ENCODE data around the gene SPAG16.

The SPAG16 gene

GRCh38 chr2:213415093-213415492 lies 130.8 kb downstream of the SPAG16 start:
- Histone ChIP-seq H3K36me3 (no peaks in the 10 kb centered on the region), H3K27me3 (ENCODE audit: insufficient read depth, low read depth, severe bottlenecking) (no peaks in the 10 kb centered on the region), H3K9me3 (ENCODE audit: severe bottlenecking) (no peaks in the 10 kb centered on the region), H3K4me3 (ENCODE audit: low read depth, low read length) (no peak overlapping the region), H3K27ac (no peak overlapping the region)
- DNase-seq, result no peak
- TF ChIP-seq CTCF (IDR thresholded peaks at IDR 0.05; ENCODE audit: low read depth, low read length), result no peak

- H3K36me3 ChIP-seq, result no peaks in the 10 kb centered on the region
- no peak overlapping the region for H3K27ac ChIP-seq
- H3K9me3 ChIP-seq (ENCODE audit: severe bottlenecking), result no peaks in the 10 kb centered on the region
- no peaks in the 10 kb centered on the region for H3K27me3 ChIP-seq (ENCODE audit: insufficient read depth, low read depth, severe bottlenecking)
- DNase-seq, result no peak
- H3K4me3 ChIP-seq (ENCODE audit: low read depth, low read length), result no peak overlapping the region
- TF ChIP-seq CTCF (IDR thresholded peaks at IDR 0.05; ENCODE audit: low read depth, low read length), result no peak
Observed at GRCh38 chr2:213416832-213417231, 132.6 kb downstream of the SPAG16 start.

DNA sequence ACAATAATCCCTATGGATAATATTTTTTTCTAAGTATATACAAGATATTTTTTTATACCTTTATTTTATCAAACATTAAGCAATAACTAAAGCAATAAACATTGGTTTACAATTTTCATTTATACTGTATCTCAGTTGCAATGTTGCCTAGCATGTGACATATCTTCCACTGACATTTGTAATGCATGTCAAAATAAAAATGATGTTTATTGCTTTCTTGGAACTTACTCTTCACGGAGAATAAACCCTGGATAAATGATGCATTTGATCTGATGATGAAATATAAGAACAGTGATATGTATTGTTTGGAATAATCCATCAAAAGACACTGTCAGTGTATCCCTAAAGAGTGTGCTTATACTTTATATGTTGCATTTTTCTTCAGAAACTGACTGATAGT lies 135.7 kb downstream of the SPAG16 start:
- no peak overlapping the region for H3K4me3 ChIP-seq (ENCODE audit: low read depth, low read length)
- no peak for TF ChIP-seq CTCF (IDR thresholded peaks at IDR 0.05; ENCODE audit: low read depth, low read length)

GRCh38 chr2:213420828-213421385 lies 136.6 kb downstream of the SPAG16 start:
- no peak for DNase-seq
- Histone ChIP-seq H3K27me3 (ENCODE audit: insufficient read depth, low read depth, severe bottlenecking) (no peaks in the 10 kb centered on the region), H3K36me3 (no peaks in the 10 kb centered on the region), H3K4me3 (ENCODE audit: low read depth, low read length) (no peak overlapping the region), H3K27ac (no peak overlapping the region), H3K9me3 (ENCODE audit: severe bottlenecking) (no peaks in the 10 kb centered on the region)
- TF ChIP-seq CTCF (IDR thresholded peaks at IDR 0.05; ENCODE audit: low read depth, low read length), result no peak

More for the DNA sequence above, 135.7 kb downstream of the SPAG16 start:
- Histone ChIP-seq H3K36me3 (no peaks in the 10 kb centered on the region), H3K9me3 (ENCODE audit: severe bottlenecking) (no peaks in the 10 kb centered on the region), H3K27ac (no peak overlapping the region), H3K27me3 (ENCODE audit: insufficient read depth, low read depth, severe bottlenecking) (no peaks in the 10 kb centered on the region)
- DNase-seq, result no peak

GRCh38 chr2:213422211-213422610 lies 137.9 kb downstream of the SPAG16 start:
- TF ChIP-seq CTCF (IDR thresholded peaks at IDR 0.05; ENCODE audit: low read depth, low read length), result no peak
- Histone ChIP-seq H3K36me3 (no peaks in the 10 kb centered on the region), H3K27me3 (ENCODE audit: insufficient read depth, low read depth, severe bottlenecking) (no peaks in the 10 kb centered on the region), H3K27ac (no peak overlapping the region), H3K4me3 (ENCODE audit: low read depth, low read length) (no peak overlapping the region), H3K9me3 (ENCODE audit: severe bottlenecking) (no peaks in the 10 kb centered on the region)
- DNase-seq, result no peak

DNA sequence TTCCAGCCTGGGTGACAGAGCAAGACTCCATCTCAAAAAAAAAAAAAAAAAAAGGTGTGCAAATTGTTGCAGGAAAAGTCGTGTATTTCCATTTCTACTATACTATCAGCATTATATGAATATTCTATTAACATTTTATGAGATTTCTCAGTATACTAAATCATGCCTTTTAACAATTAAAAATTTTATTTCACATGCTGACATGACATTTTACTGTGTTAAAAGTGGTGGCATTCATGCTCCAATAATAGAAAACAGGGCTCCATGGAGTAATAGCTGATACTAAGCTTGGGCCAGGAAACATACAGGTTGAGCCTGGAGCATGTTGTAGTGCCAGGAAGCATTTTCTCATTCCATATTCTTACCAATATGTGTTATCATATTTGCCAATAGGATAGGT lies 141.4 kb downstream of the SPAG16 start:
- DNase-seq, result no peak
- Histone ChIP-seq H3K36me3 (no peaks in the 10 kb centered on the region), H3K9me3 (ENCODE audit: severe bottlenecking) (no peaks in the 10 kb centered on the region), H3K27me3 (ENCODE audit: insufficient read depth, low read depth, severe bottlenecking) (no peaks in the 10 kb centered on the region), H3K27ac (no peak overlapping the region), H3K4me3 (ENCODE audit: low read depth, low read length) (no peak overlapping the region)
- no peak for TF ChIP-seq CTCF (IDR thresholded peaks at IDR 0.05; ENCODE audit: low read depth, low read length)

Data from WERI-Rb-1 (cell line).